GM18499 (cell line): ENCODE measurements around the gene GRB10.
"Not testable (repeated sequence)": the region's sequence is repeated elsewhere in the genome, so short reads cannot be mapped to it uniquely, and the experiment has no call there.

Experiments
- ATAC-seq: cut with Tn5 transposase; IDR thresholded peaks from one replicate; pipeline ENCODE4 v1.9.1; 2021; ENCODE audit warnings: moderate number of reproducible peaks; ENCODE audit not compliant: insufficient read depth, unreplicated experiment

Gene GRB10

GRCh38 chr7:50781381-50782293, 1.1 kb downstream of the GRB10 start:
- no peak for ATAC-seq

DNA sequence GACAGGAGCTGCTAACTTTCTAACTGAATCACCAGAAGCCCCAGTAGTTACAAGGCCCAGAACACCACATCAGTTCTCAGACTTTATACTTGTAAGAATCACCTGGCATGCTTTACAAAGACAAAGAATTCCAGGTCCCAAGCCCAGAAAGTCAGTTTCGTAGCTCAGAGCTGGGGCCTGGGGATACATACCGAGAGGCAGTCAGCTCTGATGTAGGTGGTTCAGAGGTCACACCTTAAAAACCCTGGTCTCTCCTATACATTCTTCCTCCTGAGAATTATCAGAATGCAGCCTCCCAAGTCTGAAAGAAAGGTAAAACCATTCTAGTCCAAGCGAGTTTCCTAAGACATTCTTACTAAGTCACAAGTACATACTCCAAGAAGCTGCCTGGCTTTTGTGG, 2.3 kb downstream of the GRB10 start:
- no peak for ATAC-seq

- ATAC-seq: no peak
These were observed 3.3 kb downstream of the GRB10 start for GRCh38 chr7:50779427-50779826.

- ATAC-seq: no peak
These were observed 4.5 kb downstream of the GRB10 start for GRCh38 chr7:50778189-50778588.

GRCh38 chr7:50775836-50776235, 6.9 kb downstream of the GRB10 start:
- no peak for ATAC-seq

- ATAC-seq: no peak
These were observed 7.5 kb downstream of the GRB10 start for GRCh38 chr7:50775231-50775630.

GRCh38 chr7:50774319-50774718, 8.4 kb downstream of the GRB10 start:
- no peak for ATAC-seq

- ATAC-seq: not testable (repeated sequence)
These were observed 9.6 kb downstream of the GRB10 start for GRCh38 chr7:50773071-50773470.

GRCh38 chr7:50771120-50772002, 11.3 kb downstream of the GRB10 start:
- no peak for ATAC-seq

- ATAC-seq: no peak
These were observed 13.9 kb downstream of the GRB10 start for GRCh38 chr7:50768485-50769474.

GRCh38 chr7:50766849-50767207, 15.9 kb downstream of the GRB10 start:
- no peak for ATAC-seq

DNA sequence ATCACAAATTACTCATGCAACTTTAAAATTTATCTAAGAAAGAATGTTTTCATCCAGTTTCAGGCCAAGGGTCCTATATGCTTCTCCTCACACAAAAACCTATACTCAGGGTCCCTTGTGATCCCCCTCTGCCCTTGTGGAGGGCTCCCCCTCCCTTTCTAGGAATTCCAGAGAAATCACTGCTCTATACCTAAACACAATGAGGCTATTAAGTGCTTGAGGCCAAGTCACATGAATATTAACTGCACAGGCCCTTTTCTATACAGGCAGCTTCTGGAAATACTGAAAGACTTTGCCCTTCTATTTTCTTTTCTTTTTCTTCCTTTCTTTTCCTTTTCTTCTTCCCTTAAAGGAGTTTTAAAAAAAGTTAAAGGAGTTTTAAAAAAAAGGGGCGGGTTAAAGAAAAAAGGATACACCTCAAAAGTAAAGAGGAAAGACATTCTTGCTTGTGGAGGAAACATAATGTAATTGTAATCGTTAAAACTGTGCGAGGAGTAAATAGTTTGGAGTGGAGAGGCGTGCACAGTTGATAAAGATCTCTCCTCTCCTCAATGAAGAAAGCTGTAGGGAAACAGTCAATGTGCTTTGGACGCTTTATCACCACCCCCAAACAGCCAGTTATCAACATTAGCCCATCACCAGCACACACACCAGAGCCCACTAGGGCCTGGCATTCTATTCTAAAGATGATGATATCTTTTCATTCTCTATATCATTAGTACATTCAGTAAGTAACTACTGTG, 16.4 kb downstream of the GRB10 start:
- no peak for ATAC-seq

DNA sequence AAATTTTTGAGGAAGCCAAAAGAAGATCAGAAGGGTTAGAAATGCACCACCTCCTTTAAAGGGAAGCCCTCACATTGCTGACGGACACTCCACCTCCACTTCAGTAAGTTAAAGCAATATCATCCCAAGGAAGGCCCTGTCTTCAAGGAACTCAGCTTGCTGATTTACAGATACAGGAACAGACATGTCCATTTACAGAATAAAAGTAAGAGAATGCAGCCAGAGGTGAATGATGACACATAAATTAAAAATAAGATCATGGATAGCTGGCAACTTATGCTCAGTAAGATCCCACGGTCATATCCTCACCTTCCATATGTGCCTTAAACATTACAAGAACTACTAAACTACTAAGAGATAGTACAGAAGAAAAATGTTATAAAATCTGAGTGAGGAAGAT, 20.4 kb downstream of the GRB10 start:
- ATAC-seq: no peak

- no peak for ATAC-seq
These were observed 21.0 kb downstream of the GRB10 start for GRCh38 chr7:50761713-50762112.

DNA sequence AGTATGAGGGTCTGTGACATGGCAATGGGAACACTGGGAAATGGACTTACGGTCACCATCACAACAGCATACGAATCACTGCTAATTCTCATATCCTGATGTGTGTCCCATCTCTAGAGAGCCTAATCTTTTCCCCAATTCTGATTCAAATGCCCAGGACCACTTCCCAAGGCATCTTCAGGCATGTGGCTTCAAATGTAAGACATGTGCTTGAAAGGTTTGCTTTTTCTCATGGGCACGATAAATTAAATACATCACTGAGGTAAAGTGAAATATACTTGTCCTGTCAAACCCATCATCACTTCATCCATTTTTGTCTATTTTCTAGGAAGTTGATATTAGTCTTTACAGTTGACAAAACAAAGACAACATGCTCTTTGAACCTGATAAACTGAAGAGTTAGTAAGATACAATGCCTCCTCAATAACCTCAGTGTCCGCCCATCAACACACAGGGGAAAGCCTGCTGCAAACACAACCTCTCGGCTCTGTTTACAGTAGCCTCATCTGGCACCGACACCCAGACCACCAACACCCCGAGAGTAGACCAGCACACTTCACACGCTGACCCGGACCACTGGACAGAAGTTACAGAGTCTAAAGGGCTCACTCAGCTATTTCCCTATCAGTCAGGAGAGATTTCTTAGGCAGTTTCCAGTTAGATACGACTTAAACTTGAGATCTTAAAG, 24.8 kb downstream of the GRB10 start:
- no peak for ATAC-seq

- no peak for ATAC-seq
These were observed 26.5 kb downstream of the GRB10 start for GRCh38 chr7:50756180-50756579.

GRCh38 chr7:50754684-50755083, 28.0 kb downstream of the GRB10 start:
- no peak for ATAC-seq

- ATAC-seq: no peak
These were observed 28.5 kb downstream of the GRB10 start for GRCh38 chr7:50754241-50754640.

- no peak for ATAC-seq
These were observed 30.3 kb downstream of the GRB10 start for GRCh38 chr7:50752422-50752821.
